CD14-positive monocyte (primary cell): Measurements from ENCODE around the gene STUM. TPM values are rescaled to one million over a fixed set of nuclear protein-coding genes. Genes with fewer than 3 reads are reported as not detected.
A peak's percentile ranks its signal among the peaks of the same experiment; 100 is the strongest.

Source experiments
- DNase-seq, 3 donors: peaks; one replicate each; pipeline ENCODE4 v3.0.0-alpha.2; 2011 to 2022
- H2AFZ ChIP-seq: 2 replicates; pipeline ENCODE4 v1.6.0; 2012; ENCODE audit warnings: mild to moderate bottlenecking, low read depth, low read length, inconsistent platforms; ENCODE audit not compliant: insufficient read depth, poor library complexity, severe bottlenecking
- H3K27ac ChIP-seq, 2 donors: 1 replicate in 1 of 2; 2 replicates in 1 of 2; pipeline ENCODE4 v1.5.1; 2012 to 2013; ENCODE audit warnings: low read length in 2 of 2, control low read depth in 1 of 2, inconsistent platforms in 1 of 2, low read depth in 1 of 2, mild to moderate bottlenecking in 1 of 2
- H3K27me3 ChIP-seq, 2 donors: one replicate each; pipeline versions ENCODE4 v1.6.0 to v1.6.1; 2011 to 2013; ENCODE audit warnings: low read length in 2 of 2; ENCODE audit not compliant: control insufficient read depth in 2 of 2, insufficient read depth in 2 of 2
- H3K36me3 ChIP-seq, 2 donors: replicated peaks in 1 of 2; 1 replicate in 1 of 2; 2 replicates in 1 of 2; pipeline versions ENCODE4 v1.5.1 to v1.6.1; 2012 to 2013; ENCODE audit warnings: low read length in 2 of 2, control low read depth in 1 of 2, inconsistent platforms in 1 of 2, mild to moderate bottlenecking in 1 of 2; ENCODE audit not compliant: insufficient read depth in 2 of 2, control insufficient read depth in 1 of 2
- H3K4me1 ChIP-seq, 2 donors: 1 replicate in 1 of 2; 2 replicates in 1 of 2; pipeline versions ENCODE4 v1.5.1 to v1.6.1; 2012 to 2013; ENCODE audit warnings: low read length in 2 of 2, control low read depth in 1 of 2, inconsistent platforms in 1 of 2, mild to moderate bottlenecking in 1 of 2, moderate library complexity in 1 of 2; ENCODE audit not compliant: insufficient read depth in 2 of 2, control insufficient read depth in 1 of 2
- H3K4me2 ChIP-seq: replicated peaks from 2 replicates; pipeline ENCODE3; 2012; ENCODE audit warnings: low read length, moderate library complexity, mild to moderate bottlenecking; ENCODE audit not compliant: poor library complexity, severe bottlenecking; ENCODE audit errors: extremely low read depth
- H3K4me3 ChIP-seq, 3 experiments: fragments of 200-600 bp in 1 of 3; sonication (generic) in 1 of 3; replicated peaks in 1 of 3; 1 replicate in 2 of 3; 2 replicates in 1 of 3; pipeline ENCODE4 v1.5.1; 2011 to 2013; ENCODE audit warnings: low read length in 3 of 3, mild to moderate bottlenecking in 3 of 3, control low read depth in 2 of 3, low read depth in 2 of 3, inconsistent platforms in 1 of 3, moderate library complexity in 1 of 3
- H3K79me2 ChIP-seq: 2 replicates; pipeline ENCODE4 v1.6.0; 2012; ENCODE audit warnings: mild to moderate bottlenecking, control low read depth, inconsistent platforms, low read length, moderate library complexity; ENCODE audit not compliant: insufficient read depth
- H3K9ac ChIP-seq: 2 replicates; pipeline ENCODE4 v1.6.0; 2017; ENCODE audit warnings: low read length, mild to moderate bottlenecking; ENCODE audit not compliant: insufficient read depth, poor library complexity, severe bottlenecking
- H3K9me3 ChIP-seq, 2 donors: replicated peaks in 1 of 2; 1 replicate in 1 of 2; 2 replicates in 1 of 2; pipeline versions ENCODE4 v1.5.1 to v1.6.1; 2012 to 2013; ENCODE audit warnings: low read length in 2 of 2, control low read depth in 1 of 2; ENCODE audit not compliant: control insufficient read depth in 1 of 2, insufficient read depth in 1 of 2
- H4K20me1 ChIP-seq: 2 replicates; pipeline ENCODE4 v1.6.0; 2012; ENCODE audit warnings: mild to moderate bottlenecking, low read length, control low read depth, moderate library complexity; ENCODE audit not compliant: insufficient read depth
- H3K27ac Mint-ChIP-seq, 7 donors: one replicate each; pipeline ENCODE4 v1.8.0; 2020; ENCODE audit warnings: mild to moderate bottlenecking in 7 of 7, mixed read lengths in 7 of 7, moderate library complexity in 6 of 7, inconsistent platforms in 2 of 7
- H3K27me3 Mint-ChIP-seq, 3 donors: one replicate each; pipeline ENCODE4 v1.8.0; 2021 to 2022; ENCODE audit warnings: low read depth in 3 of 3, mild to moderate bottlenecking in 3 of 3, mixed read lengths in 3 of 3, moderate library complexity in 3 of 3, inconsistent platforms in 1 of 3
- H3K36me3 Mint-ChIP-seq, 2 donors: one replicate each; pipeline ENCODE4 v1.8.0; 2020; ENCODE audit warnings: mixed read lengths in 2 of 2, inconsistent platforms in 1 of 2, mild to moderate bottlenecking in 1 of 2
- H3K4me1 Mint-ChIP-seq: one replicate; pipeline ENCODE4 v1.8.0; 2020; ENCODE audit warnings: mild to moderate bottlenecking, mixed read lengths
- H3K4me3 Mint-ChIP-seq, 2 donors: one replicate each; pipeline ENCODE4 v1.8.0; 2020; ENCODE audit warnings: mild to moderate bottlenecking in 2 of 2, mixed read lengths in 2 of 2, moderate library complexity in 1 of 2
- H3K9me3 Mint-ChIP-seq, 7 donors: one replicate each; pipeline ENCODE4 v1.8.0; 2020 to 2022; ENCODE audit warnings: mixed read lengths in 7 of 7, mild to moderate bottlenecking in 6 of 7, moderate library complexity in 6 of 7, inconsistent platforms in 2 of 7
- WGBS: methylation state at CpG from one replicate; pipeline ENCODE4 v1.1.5; 2013; ENCODE audit warnings: missing lambda C conversion rate; ENCODE audit not compliant: insufficient coverage; 5-methylcytosine and 5-hydroxymethylcytosine counted together
- intact Hi-C, 2 donors: fragments of 100-400 bp; cut with micrococcal nuclease; formaldehyde crosslinking; loops; one replicate each; pipeline versions ENCODE4 v1.15.0 to v1.15.1; 2023
- polyA plus RNA-seq, 3 donors: library from polyadenylated mRNA; depleted of rRNA in 1 of 3; unstranded in 2 of 3; stranded (reverse) in 1 of 3; fragments of 300-500 nt in 2 of 3; fragments of >200 nt in 1 of 3; fragmentation: Illumina TruSeq in 2 of 3; gene quantifications; 1 replicate in 2 of 3; 2 replicates in 1 of 3; pipeline ENCODE4 v1.2.3, GENCODE V29; 2012 to 2021
- TF ChIP-seq, protein P1 (sequence below): fragments of 200-600 bp; IDR thresholded peaks from one replicate; pipeline ENCODE4 v1.8.0; 2022; ENCODE audit warnings: antibody characterized with exemption, mild to moderate bottlenecking

The STUM gene
- polyA plus RNA-seq, 3 donors = not detected

DNA sequence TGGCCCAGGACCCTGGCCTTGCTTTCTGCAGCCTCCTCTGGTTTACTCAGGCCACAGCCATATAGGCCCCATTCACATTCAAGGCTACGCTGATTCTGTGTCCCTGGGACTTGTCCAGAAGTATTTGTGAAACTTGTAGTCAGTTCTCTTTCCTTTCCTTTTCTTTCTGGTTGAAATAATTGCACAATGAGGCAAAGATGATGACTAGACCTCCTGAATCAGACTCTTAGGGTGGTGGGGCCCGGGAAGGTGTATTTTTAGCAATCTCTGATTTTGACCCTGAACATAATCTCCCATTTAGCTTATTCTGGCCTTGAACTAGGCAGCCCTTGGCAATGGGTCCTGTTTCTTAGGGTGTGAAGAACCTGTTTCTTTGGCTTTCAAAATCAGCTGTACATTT, 39.9 kb downstream of the STUM start:
- Histone ChIP-seq H3K4me3 (no peak overlapping the region), H3K9me3 (no peaks in the 10 kb centered on the region), H3K79me2 (no peaks in the 10 kb centered on the region), H3K4me2 (no peak overlapping the region), H3K9ac (no peak overlapping the region), H3K36me3 (no peaks in the 10 kb centered on the region), H3K27ac (no peak overlapping the region), H3K4me1 (peaks cover 19 to 30% of the 10 kb centered on the region in 2 donors), H3K27me3 (no peaks in the 10 kb centered on the region), H4K20me1 (no peaks in the 10 kb centered on the region), H2AFZ (peak overlapping the region; percentile 16)
- intact Hi-C loops = no loop called here
- no peaks in the 10 kb centered on the region for H3K9me3 Mint-ChIP-seq
- peaks cover 41% of the 10 kb centered on the region for H3K4me1 Mint-ChIP-seq
- no peak overlapping the region for H3K4me3 Mint-ChIP-seq
- H3K36me3 Mint-ChIP-seq = no peaks in the 10 kb centered on the region
- H3K27me3 Mint-ChIP-seq = peaks cover 0 to 3% (median 2%) of the 10 kb centered on the region in 3 donors
- TF ChIP-seq, protein P1, sequence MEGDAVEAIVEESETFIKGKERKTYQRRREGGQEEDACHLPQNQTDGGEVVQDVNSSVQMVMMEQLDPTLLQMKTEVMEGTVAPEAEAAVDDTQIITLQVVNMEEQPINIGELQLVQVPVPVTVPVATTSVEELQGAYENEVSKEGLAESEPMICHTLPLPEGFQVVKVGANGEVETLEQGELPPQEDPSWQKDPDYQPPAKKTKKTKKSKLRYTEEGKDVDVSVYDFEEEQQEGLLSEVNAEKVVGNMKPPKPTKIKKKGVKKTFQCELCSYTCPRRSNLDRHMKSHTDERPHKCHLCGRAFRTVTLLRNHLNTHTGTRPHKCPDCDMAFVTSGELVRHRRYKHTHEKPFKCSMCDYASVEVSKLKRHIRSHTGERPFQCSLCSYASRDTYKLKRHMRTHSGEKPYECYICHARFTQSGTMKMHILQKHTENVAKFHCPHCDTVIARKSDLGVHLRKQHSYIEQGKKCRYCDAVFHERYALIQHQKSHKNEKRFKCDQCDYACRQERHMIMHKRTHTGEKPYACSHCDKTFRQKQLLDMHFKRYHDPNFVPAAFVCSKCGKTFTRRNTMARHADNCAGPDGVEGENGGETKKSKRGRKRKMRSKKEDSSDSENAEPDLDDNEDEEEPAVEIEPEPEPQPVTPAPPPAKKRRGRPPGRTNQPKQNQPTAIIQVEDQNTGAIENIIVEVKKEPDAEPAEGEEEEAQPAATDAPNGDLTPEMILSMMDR = no peak
- peak in 1 of 3 donors; percentile 0 for DNase-seq
- no CpG with 5 or more reads among the region's 2 CpGs for WGBS
- H3K27ac Mint-ChIP-seq = peak overlapping the region in 2 of 7 donors; percentile 31 to 57

DNA sequence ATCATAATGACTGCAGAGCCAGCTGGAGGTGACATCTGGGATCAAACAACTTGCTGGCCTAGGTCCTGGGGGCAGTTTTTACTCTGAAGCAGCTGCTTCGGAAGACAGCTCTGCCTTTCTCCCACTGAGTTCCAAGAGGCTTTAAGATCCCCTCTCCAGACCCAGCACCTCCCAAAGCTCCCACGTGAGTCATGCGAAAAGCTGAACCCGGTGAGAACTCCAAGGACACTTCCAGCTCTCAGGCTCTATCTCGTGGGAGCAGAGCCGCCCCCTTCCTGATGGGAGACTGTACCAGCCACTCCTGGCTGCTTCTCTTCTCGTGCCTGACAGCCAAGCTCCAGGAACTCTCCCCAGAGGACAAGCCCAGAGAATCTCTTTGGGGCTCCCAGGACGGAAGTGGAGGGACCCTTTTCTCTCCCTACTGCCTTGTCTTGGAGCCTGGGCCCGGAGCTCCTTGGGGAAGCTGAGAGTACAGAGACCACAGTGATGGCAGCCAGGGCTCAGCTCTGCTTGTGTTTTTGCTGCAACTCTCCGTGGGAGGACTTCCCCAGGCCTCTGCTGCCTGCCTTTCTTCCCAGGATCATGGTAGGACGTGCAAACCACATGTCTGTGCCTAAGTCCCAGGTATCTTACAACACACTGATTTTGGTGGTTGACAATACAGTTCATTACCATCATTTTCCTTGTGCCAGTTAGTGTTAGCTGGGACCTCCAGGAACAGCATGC, 40.6 kb downstream of the STUM start:
- intact Hi-C loops = no loop called here
- no peak for DNase-seq
- no peaks in the 10 kb centered on the region for H3K36me3 ChIP-seq
- H3K4me2 ChIP-seq = no peak overlapping the region
- H3K9ac ChIP-seq = no peak overlapping the region
- peaks cover 0 to 1% (median 0%) of the 10 kb centered on the region in 7 donors for H3K9me3 Mint-ChIP-seq
- no peaks in the 10 kb centered on the region for H3K9me3 ChIP-seq
- H3K27ac Mint-ChIP-seq = peak overlapping the region in 1 of 7 donors; percentile 74
- no peaks in the 10 kb centered on the region for H3K27me3 ChIP-seq
- H3K36me3 Mint-ChIP-seq = no peaks in the 10 kb centered on the region
- H3K4me1 ChIP-seq = peaks cover 17 to 30% of the 10 kb centered on the region in 2 donors
- TF ChIP-seq, protein P1 = no peak
- H3K4me3 Mint-ChIP-seq = no peak overlapping the region
- peaks cover 34% of the 10 kb centered on the region for H3K4me1 Mint-ChIP-seq
- no peak overlapping the region for H3K27ac ChIP-seq
- H3K4me3 ChIP-seq = no peak overlapping the region
- H4K20me1 ChIP-seq = no peaks in the 10 kb centered on the region
- H3K27me3 Mint-ChIP-seq = peaks cover 0 to 3% (median 2%) of the 10 kb centered on the region in 3 donors
- H3K79me2 ChIP-seq = no peaks in the 10 kb centered on the region
- WGBS = 92% methylated on average over 10 of the region's 11 CpGs
- peak overlapping the region; percentile 16 for H2AFZ ChIP-seq
